Cardiac muscle cell (in vitro differentiated cells and primary cell): ENCODE data around the gene ARX. TPM values are rescaled to one million over a fixed set of nuclear protein-coding genes. Genes with fewer than 3 reads are reported as not detected.

Experiments
- DNase-seq, 2 donors: peaks; one replicate each; pipeline versions ENCODE4 v3.0.0 to v3.0.0-alpha.2; 2010 to 2017; ENCODE audit warnings: low read depth in 1 of 2, low spot score in 1 of 2
- H3K27ac ChIP-seq: fragments of 200-600 bp; sonication (generic); 2 replicates; pipeline ENCODE4 v1.5.1; 2016
- H3K27me3 ChIP-seq: fragments of 200-600 bp; sonication (generic); 2 replicates; pipeline ENCODE4 v1.6.0; 2016; ENCODE audit warnings: control low read depth
- H3K36me3 ChIP-seq: fragments of 200-600 bp; sonication (generic); 2 replicates; pipeline ENCODE4 v1.5.1; 2016; ENCODE audit warnings: control low read depth
- H3K4me1 ChIP-seq: fragments of 200-600 bp; sonication (generic); 2 replicates; pipeline ENCODE4 v1.8.1; 2017; ENCODE audit warnings: low read depth, mild to moderate bottlenecking, mixed run types
- H3K4me3 ChIP-seq: fragments of 200-600 bp; sonication (generic); 2 replicates; pipeline ENCODE4 v1.5.1; 2016; ENCODE audit warnings: mild to moderate bottlenecking
- H3K9me3 ChIP-seq: fragments of 200-600 bp; sonication (generic); 2 replicates; pipeline ENCODE4 v1.5.1; 2017; ENCODE audit warnings: low read depth, mild to moderate bottlenecking, control low read depth
- CTCF ChIP-seq: IDR thresholded peaks from 2 replicates; pipeline ENCODE4 v1.5.1; 2012; ENCODE audit warnings: low read depth, mild to moderate bottlenecking, low read length
- polyA plus RNA-seq: library from polyadenylated mRNA; unstranded; fragments of >200 nt; fragmentation: Nextera tagmentation; extraction: Ambion mirVana; gene quantifications from 2 replicates; pipeline ENCODE4 v1.2.1, GENCODE V29; 2016
- total RNA-seq: library from RNA; depleted of rRNA; stranded (reverse); fragments of >200 nt; gene quantifications from 2 replicates; pipeline ENCODE4 v1.2.3, GENCODE V29; 2016

Gene ARX
- total and polyA plus RNA-seq, 2 experiments from 2014 or later = not detected

GRCh38 chrX:25003066-25003849 lies 12.5 kb downstream of the ARX start:
- H3K4me3 ChIP-seq = peak overlapping the region; percentile 12
- no peak for TF ChIP-seq CTCF

DNA sequence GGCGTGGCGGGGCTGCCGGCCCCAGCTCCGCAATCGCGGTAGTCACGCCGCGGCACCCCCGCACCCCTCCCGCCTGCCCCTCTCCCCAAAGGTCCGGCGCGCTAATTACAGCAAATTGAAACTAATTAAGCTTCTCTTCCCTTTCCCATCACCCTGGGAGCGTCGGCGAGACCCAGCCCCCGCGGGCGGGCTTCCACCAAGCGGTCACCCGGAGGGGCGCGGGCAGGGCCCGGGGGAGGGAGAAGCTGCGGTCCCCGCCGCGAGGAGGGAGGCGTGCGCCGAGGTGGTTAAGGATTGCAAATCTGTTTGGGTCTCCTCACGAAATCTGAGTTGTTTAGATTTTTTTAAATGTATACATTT lies 13.1 kb downstream of the ARX start:
- TF ChIP-seq CTCF = no peak
- peaks cover 22% of the 10 kb centered on the region for H3K4me1 ChIP-seq
- H3K4me3 ChIP-seq = peak overlapping the region; percentile 12
- no peak overlapping the region for H3K27ac ChIP-seq
- no peaks in the 10 kb centered on the region for H3K36me3 ChIP-seq
- H3K9me3 ChIP-seq = no peaks in the 10 kb centered on the region
- peaks cover 100% of the 10 kb centered on the region for H3K27me3 ChIP-seq
- no peak for DNase-seq

More at GRCh38 chrX:25003066-25003849, 12.5 kb downstream of the ARX start:
- peaks cover 100% of the 10 kb centered on the region for H3K27me3 ChIP-seq
- peaks cover 22% of the 10 kb centered on the region for H3K4me1 ChIP-seq
- no peak overlapping the region for H3K27ac ChIP-seq
- no peak for DNase-seq
- H3K36me3 ChIP-seq = no peaks in the 10 kb centered on the region
- no peaks in the 10 kb centered on the region for H3K9me3 ChIP-seq

DNA sequence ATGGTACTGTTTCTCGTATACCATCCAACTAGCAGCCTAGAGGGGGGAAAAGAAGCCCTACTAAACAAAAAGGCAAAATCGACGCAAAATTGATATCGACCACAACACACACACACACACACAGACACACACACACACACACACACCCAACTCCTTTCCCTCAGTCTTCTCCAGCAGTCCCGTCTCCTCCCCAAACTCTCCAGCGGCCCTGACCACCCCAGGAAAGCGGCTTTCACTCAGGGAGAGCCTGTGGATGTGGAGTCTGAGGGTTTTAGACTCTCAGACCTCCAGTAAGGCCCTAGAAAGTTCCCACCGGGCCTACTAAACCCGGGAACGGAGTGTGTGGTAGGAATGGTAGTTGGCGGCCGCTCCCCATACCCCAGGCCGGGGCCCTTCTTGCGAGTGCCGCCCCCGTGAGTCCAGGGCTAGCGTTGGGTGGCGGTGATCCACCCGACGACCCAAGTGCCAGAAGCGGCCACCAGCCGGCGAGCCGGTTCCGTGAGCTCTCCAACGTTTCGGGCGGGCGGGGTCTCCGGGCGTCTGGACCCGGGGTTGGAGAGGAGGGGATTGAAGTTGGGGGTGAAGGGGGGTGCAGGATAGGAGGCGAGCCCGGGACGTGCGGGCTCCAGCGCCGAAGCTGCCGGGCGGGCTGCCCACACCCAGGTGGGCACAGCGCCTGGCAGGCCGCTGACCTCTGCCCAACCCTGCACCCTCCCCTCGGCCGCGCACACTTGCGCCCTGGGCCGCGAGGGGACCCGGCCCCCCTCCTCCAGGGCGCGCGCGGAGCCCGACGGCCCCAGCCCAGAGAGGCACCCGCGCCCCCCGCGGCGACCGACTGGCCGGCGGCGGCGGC lies 13.7 kb downstream of the ARX start:
- no peak for DNase-seq
- Histone ChIP-seq H3K4me1 (peaks cover 22% of the 10 kb centered on the region), H3K36me3 (no peaks in the 10 kb centered on the region), H3K9me3 (no peaks in the 10 kb centered on the region), H3K27me3 (peaks cover 100% of the 10 kb centered on the region), H3K4me3 (no peak overlapping the region), H3K27ac (no peak overlapping the region)
- TF ChIP-seq CTCF = no peak

DNA sequence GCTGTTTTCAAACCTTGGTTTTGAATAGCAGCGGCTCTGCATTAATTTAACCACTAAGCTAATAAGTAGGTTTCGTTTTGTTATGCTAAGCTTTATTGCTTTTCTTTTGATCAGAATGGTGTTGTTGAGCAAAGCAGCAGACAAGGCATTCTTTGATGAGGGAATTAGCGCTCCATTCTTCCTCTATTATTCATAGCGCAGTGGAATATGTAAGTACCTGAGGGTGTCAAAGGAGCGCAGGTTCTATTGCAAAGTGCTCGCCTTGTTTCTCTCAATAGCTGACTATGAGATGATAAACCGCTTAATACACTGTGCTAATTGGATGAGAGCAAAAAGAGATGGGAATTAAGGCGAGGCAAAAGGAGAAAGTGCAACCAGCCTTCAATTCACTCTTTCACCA lies 16.3 kb downstream of the ARX start:
- TF ChIP-seq CTCF = no peak
- H3K36me3 ChIP-seq = no peaks in the 10 kb centered on the region
- H3K27me3 ChIP-seq = peaks cover 75% of the 10 kb centered on the region
- no peak overlapping the region for H3K27ac ChIP-seq
- no peaks in the 10 kb centered on the region for H3K9me3 ChIP-seq
- no peak overlapping the region for H3K4me3 ChIP-seq
- H3K4me1 ChIP-seq = peaks cover 10% of the 10 kb centered on the region
- DNase-seq = no peak

GRCh38 chrX:24996096-24996709 lies 19.6 kb downstream of the ARX start:
- no peaks in the 10 kb centered on the region for H3K9me3 ChIP-seq
- no peak for DNase-seq
- no peak overlapping the region for H3K27ac ChIP-seq
- TF ChIP-seq CTCF = no peak
- peaks cover 41% of the 10 kb centered on the region for H3K27me3 ChIP-seq
- no peaks in the 10 kb centered on the region for H3K4me1 ChIP-seq
- no peaks in the 10 kb centered on the region for H3K36me3 ChIP-seq
- H3K4me3 ChIP-seq = no peak overlapping the region
